K562 (cell line): Measurements from ENCODE around the gene SYNGR3. TPM values are rescaled to one million over a fixed set of nuclear protein-coding genes. Genes with fewer than 3 reads are reported as not detected.

Experiments
- ATAC-seq: fragments of 200-7000 bp; cut with Tn5 transposase; 3 replicates; pipeline ENCODE4 v1.9.1; 2020; ENCODE audit warnings: moderate library complexity
- BruUV-seq: library from RNA; stranded (reverse); fragments of 400-500 nt; replicated peaks from 2 replicates; lab custom pipeline; 2021; lab: Mats Ljungman, UMichigan
- CTCF ChIA-PET: fragments of 300-600 bp; formaldehyde crosslinking; extraction: SDS; loops from one replicate; lab custom pipeline; 2021; ENCODE audit warnings: low intra/inter-chr PET ratio; lab: Yijun Ruan, JAX
- POLR2A ChIA-PET: fragments of 300-600, 350-650 bp; sonication (Branson Sonifier 250); formaldehyde crosslinking; extraction: SDS; loops from one replicate; lab custom pipeline; 2021; ENCODE audit warnings: antibody characterized with exemption, inconsistent platforms; lab: Yijun Ruan, JAX
- DNase-seq, 4 experiments: peaks; one replicate each; pipeline versions ENCODE4 v3.0.0 to v3.0.0-alpha.2; 2011 to 2018; ENCODE audit warnings: low spot score in 3 of 4, mixed read lengths in 3 of 4; ENCODE audit errors: extremely low read depth in 1 of 4
- FAIRE-seq: peaks from 2 replicates; lab custom pipeline; 2011; peaks lifted over from hg19 to GRCh38; lab: Jason Lieb, UNC
- H2AFZ ChIP-seq: 2 replicates; pipeline ENCODE4 v1.6.0; 2011; ENCODE audit warnings: low read depth, low read length, control low read depth, inconsistent platforms
- H3K27ac ChIP-seq: fragments of 200-600 bp; 3 replicates; pipeline ENCODE4 v1.8.0; 2011; ENCODE audit warnings: low read depth, mild to moderate bottlenecking, control low read depth, inconsistent platforms, low read length, moderate library complexity, mixed read lengths; ENCODE audit errors: extremely low read depth
- H3K27me3 ChIP-seq, 2 experiments: fragments of 300-600 bp in 1 of 2; 2 replicates in 1 of 2; 3 replicates in 1 of 2; pipeline versions ENCODE4 v1.6.0 to v1.8.0; 2011; ENCODE audit warnings: inconsistent platforms in 2 of 2, low read length in 2 of 2, mild to moderate bottlenecking in 1 of 2, mixed read lengths in 1 of 2, moderate library complexity in 1 of 2; ENCODE audit not compliant: control insufficient read depth in 2 of 2, insufficient read depth in 2 of 2
- H3K36me3 ChIP-seq: fragments of 300-600 bp; 3 replicates; pipeline ENCODE4 v1.8.0; 2011; ENCODE audit warnings: mild to moderate bottlenecking, low read length, inconsistent platforms; ENCODE audit not compliant: control insufficient read depth, insufficient read depth
- H3K4me1 ChIP-seq, 2 experiments: fragments of 200-600 bp in 1 of 2; replicated peaks in 1 of 2; 2 replicates in 1 of 2; 3 replicates in 1 of 2; pipeline versions ENCODE4 v1.5.1 to v1.8.0; 2011; ENCODE audit warnings: inconsistent platforms in 2 of 2, low read length in 2 of 2, mild to moderate bottlenecking in 1 of 2, mixed read lengths in 1 of 2, moderate library complexity in 1 of 2; ENCODE audit not compliant: control insufficient read depth in 2 of 2, insufficient read depth in 2 of 2
- H3K4me2 ChIP-seq: 2 replicates; pipeline ENCODE4 v1.6.1; 2011; ENCODE audit warnings: low read length, control low read depth, inconsistent platforms, mixed read lengths; ENCODE audit not compliant: insufficient read depth
- H3K4me3 ChIP-seq: fragments of 200-600 bp; sonication (generic), shearing (Covaris generic); 2 replicates; pipeline ENCODE4 v1.5.1; 2016; ENCODE audit warnings: control low read depth, inconsistent platforms
- H3K79me2 ChIP-seq: fragments of 200-600 bp; 3 replicates; pipeline ENCODE4 v1.8.0; 2011; ENCODE audit warnings: low read length, inconsistent platforms; ENCODE audit not compliant: control insufficient read depth, insufficient read depth
- H3K9ac ChIP-seq, 2 experiments: 2 replicates each; pipeline versions ENCODE4 v1.6.0 to v1.6.1; 2011; ENCODE audit warnings: low read depth in 2 of 2, low read length in 2 of 2, control low read depth in 1 of 2, inconsistent platforms in 1 of 2, mild to moderate bottlenecking in 1 of 2, mixed read lengths in 1 of 2; ENCODE audit not compliant: insufficient read depth in 1 of 2
- H3K9me1 ChIP-seq: one replicate; pipeline ENCODE4 v1.6.0; 2011; ENCODE audit warnings: inconsistent platforms, mild to moderate bottlenecking, low read length, moderate library complexity; ENCODE audit not compliant: control insufficient read depth, insufficient read depth
- H3K9me3 ChIP-seq: replicated peaks from 2 replicates; pipeline ENCODE4 v1.5.1; 2011; ENCODE audit warnings: low read depth, low read length, inconsistent platforms; ENCODE audit not compliant: control insufficient read depth, insufficient read depth
- H4K20me1 ChIP-seq: replicated peaks from 2 replicates; pipeline ENCODE4 v1.6.1; 2011; ENCODE audit warnings: low read length, inconsistent platforms, mixed read lengths; ENCODE audit not compliant: control insufficient read depth, insufficient read depth
- CREBBP ChIP-seq: IDR thresholded peaks from one replicate; pipeline ENCODE4 v1.6.1; 2012; ENCODE audit warnings: low read depth, mild to moderate bottlenecking, control low read depth, inconsistent platforms, low read length
- HNRNPLL ChIP-seq: fragments of 200-400 bp; formaldehyde crosslinking; IDR thresholded peaks from 2 replicates; pipeline ENCODE4 v1.6.1; 2017; ENCODE audit warnings: low read length, low read depth, mild to moderate bottlenecking; ENCODE audit not compliant: poor library complexity, severe bottlenecking
- LEF1 ChIP-seq: fragments of 450-650 bp; IDR thresholded peaks from 2 replicates; pipeline ENCODE4 v1.6.1; 2016; ENCODE audit warnings: mild to moderate bottlenecking
- MTA2 ChIP-seq: fragments of 450-650 bp; IDR thresholded peaks from 2 replicates; pipeline ENCODE4 v1.6.1; 2016; ENCODE audit warnings: low read depth
- MTA3 ChIP-seq: fragments of 450-650 bp; formaldehyde crosslinking; IDR thresholded peaks from 2 replicates; pipeline ENCODE4 v1.6.1; 2017; ENCODE audit warnings: mild to moderate bottlenecking, borderline replicate concordance
- NCOR1 ChIP-seq: fragments of 450-650 bp; IDR thresholded peaks from 2 replicates; pipeline ENCODE4 v1.6.1; 2016; ENCODE audit warnings: mild to moderate bottlenecking, moderate library complexity
- PHF8 ChIP-seq: fragments of 200-600 bp; sonication (generic); IDR thresholded peaks from 2 replicates; pipeline ENCODE4 v1.6.1; 2012; ENCODE audit warnings: mixed run types, mild to moderate bottlenecking, inconsistent platforms, low read length, moderate library complexity, borderline replicate concordance
- TAF1 ChIP-seq: IDR thresholded peaks from 2 replicates; pipeline ENCODE4 v1.6.1; 2011; ENCODE audit warnings: mild to moderate bottlenecking, low read length, moderate library complexity; ENCODE audit not compliant: insufficient read depth, control insufficient read depth, severe bottlenecking; ENCODE audit errors: extremely low read depth
- ZKSCAN3 ChIP-seq: fragments of 250-450 bp; sonication (Bioruptor Pico); IDR thresholded peaks from 2 replicates; pipeline ENCODE4 v1.4.0; 2020
- ZNF165 ChIP-seq: fragments of 250-450 bp; sonication (Bioruptor Pico); IDR thresholded peaks from 2 replicates; pipeline ENCODE4 v1.4.0; 2020; ENCODE audit warnings: borderline replicate concordance
- WGBS: fragments of 100-300 bp; shearing (Covaris generic); methylation state at CpG from one replicate; pipeline ENCODE4 v1.1.6; 2016; ENCODE audit warnings: low coverage, mixed read lengths; ENCODE audit not compliant: insufficient coverage; ENCODE audit errors: missing lambda C conversion rate; 5-methylcytosine and 5-hydroxymethylcytosine counted together
- in situ Hi-C: fragments of 300-500 bp; cut with MboI; formaldehyde crosslinking; loops from 4 replicates; pipeline ENCODE4 v1.15.0; 2018; ENCODE audit warnings: inconsistent platforms, mixed read lengths
- intact Hi-C: fragments of 100-400 bp; cut with micrococcal nuclease; formaldehyde crosslinking; loops from 2 replicates; pipeline ENCODE4 v1.14.2; 2022
- polyA plus RNA-seq, 8 experiments: library from polyadenylated mRNA; depleted of rRNA in 4 of 8; stranded (reverse) in 5 of 8; unstranded in 3 of 8; fragments of >200 nt; fragmentation: Nextera tagmentation in 2 of 8; fragmentation: Illumina TruSeq in 1 of 8; extraction: Ambion mirVana in 2 of 8; extraction: Trizol in 1 of 8; gene quantifications; 2 replicates each; pipeline versions ENCODE4 v1.2.1 to v1.2.3, GENCODE V29; 2011 to 2014; ENCODE audit warnings: inconsistent platforms in 1 of 8, missing spikeins in 1 of 8
- total RNA-seq, 7 experiments: library from RNA; depleted of rRNA in 6 of 7; stranded (reverse); fragments of >200 nt in 6 of 7; fragmentation: Illumina TruSeq in 2 of 7; extraction: Trizol in 2 of 7; gene quantifications; 2 replicates each; pipeline versions ENCODE4 v1.2.1 to v1.2.3, GENCODE V29; 2011 to 2021; ENCODE audit warnings: low replicate concordance in 1 of 7
- TF ChIP-seq, protein P1 (sequence below): sonication (generic); formaldehyde crosslinking; IDR thresholded peaks from 2 replicates; pipeline ENCODE4 v1.8.0; 2023; ENCODE audit warnings: missing genetic modification reagents, mild to moderate bottlenecking, borderline replicate concordance

SYNGR3 gene
- total and polyA plus RNA-seq, 9 of the 15 experiments (the other 6 are each of a cell fraction or from before 2014, with no cell fraction given), result 3.7 to 69.2 (median 36.3) TPM

DNA sequence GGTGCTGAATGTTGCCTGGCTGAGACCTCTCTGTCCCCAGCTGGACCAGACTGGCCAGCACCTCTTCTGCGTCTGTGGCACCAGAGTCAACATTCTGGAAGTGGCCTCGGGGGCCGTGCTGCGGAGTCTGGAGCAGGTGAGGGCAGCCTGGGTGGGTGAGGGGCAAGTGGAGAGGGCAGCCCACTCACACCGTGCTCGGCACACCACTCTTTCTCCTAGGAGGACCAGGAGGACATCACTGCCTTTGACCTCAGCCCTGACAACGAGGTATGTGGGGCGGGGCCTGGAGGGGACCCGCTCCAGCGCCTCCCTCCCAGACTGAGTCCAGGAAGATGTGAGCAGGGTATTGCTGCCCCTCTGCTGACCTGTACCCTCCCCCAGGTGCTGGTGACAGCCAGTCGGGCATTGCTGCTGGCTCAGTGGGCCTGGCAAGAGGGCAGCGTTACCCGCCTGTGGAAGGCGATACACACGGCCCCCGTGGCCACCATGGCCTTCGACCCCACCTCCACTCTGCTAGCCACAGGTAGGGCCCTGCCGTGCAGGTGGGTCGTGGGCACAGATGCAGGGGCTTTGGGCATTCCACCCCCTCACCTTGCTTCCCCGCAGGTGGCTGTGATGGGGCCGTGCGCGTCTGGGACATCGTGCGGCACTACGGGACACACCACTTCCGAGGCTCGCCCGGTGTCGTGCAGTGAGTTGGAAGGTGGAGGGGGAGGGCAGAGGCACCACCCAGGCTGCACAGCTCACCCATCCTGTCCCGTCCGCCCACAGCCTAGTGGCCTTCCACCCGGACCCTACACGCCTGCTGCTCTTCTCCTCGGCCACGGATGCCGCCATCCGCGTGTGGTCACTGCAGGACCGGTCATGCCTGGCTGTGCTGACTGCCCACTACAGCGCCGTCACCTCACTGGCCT, 15.4 kb upstream of the SYNGR3 start:
- Histone ChIP-seq H3K4me2 (no peak overlapping the region), H3K27ac (no peak overlapping the region), H2AFZ (no peak overlapping the region), H3K79me2 (peaks cover 38% of the 10 kb centered on the region), H3K4me3 (no peak overlapping the region), H3K4me1 (peaks cover 7 to 80% of the 10 kb centered on the region in 2 experiments; a peak in 4 of 5 replicates), H3K9ac (peak overlapping the region in 1 of 2 experiments; percentile 56; a peak in 2 of 4 replicates), H3K27me3 (no peaks in the 10 kb centered on the region), H3K9me3 (no peaks in the 10 kb centered on the region), H4K20me1 (no peaks in the 10 kb centered on the region), H3K36me3 (peaks cover 59% of the 10 kb centered on the region; the same call in 2 of the 3 replicates), H3K9me1 (no peaks in the 10 kb centered on the region)
- 96% methylated on average over 37 of the region's 42 CpGs for WGBS
- no peak for ATAC-seq
- ChIA-PET CTCF (no interaction called here), POLR2A (interaction anchor here (0.6 to 1.8 kb wide), 5 partner anchors 8 to 113 kb away, joined by 3 to 10 read pairs (median 3); partner anchors contain the start of gene RPS2)
- no TSS peak for BruUV-seq
- no peak for DNase-seq
- in situ Hi-C loops, result no loop called here
- no peak for FAIRE-seq
- intact Hi-C loops, result no loop called here
- TF ChIP-seq ZKSCAN3 (no peak), LEF1 (no peak), TAF1 (no peak), MTA2 (no peak), MTA3 (no peak), HNRNPLL (no peak), NCOR1 (no peak), PHF8 (no peak), ZNF165 (CRISPR knock-in tag) (no peak), CREBBP (no peak)
- TF ChIP-seq, protein P1, sequence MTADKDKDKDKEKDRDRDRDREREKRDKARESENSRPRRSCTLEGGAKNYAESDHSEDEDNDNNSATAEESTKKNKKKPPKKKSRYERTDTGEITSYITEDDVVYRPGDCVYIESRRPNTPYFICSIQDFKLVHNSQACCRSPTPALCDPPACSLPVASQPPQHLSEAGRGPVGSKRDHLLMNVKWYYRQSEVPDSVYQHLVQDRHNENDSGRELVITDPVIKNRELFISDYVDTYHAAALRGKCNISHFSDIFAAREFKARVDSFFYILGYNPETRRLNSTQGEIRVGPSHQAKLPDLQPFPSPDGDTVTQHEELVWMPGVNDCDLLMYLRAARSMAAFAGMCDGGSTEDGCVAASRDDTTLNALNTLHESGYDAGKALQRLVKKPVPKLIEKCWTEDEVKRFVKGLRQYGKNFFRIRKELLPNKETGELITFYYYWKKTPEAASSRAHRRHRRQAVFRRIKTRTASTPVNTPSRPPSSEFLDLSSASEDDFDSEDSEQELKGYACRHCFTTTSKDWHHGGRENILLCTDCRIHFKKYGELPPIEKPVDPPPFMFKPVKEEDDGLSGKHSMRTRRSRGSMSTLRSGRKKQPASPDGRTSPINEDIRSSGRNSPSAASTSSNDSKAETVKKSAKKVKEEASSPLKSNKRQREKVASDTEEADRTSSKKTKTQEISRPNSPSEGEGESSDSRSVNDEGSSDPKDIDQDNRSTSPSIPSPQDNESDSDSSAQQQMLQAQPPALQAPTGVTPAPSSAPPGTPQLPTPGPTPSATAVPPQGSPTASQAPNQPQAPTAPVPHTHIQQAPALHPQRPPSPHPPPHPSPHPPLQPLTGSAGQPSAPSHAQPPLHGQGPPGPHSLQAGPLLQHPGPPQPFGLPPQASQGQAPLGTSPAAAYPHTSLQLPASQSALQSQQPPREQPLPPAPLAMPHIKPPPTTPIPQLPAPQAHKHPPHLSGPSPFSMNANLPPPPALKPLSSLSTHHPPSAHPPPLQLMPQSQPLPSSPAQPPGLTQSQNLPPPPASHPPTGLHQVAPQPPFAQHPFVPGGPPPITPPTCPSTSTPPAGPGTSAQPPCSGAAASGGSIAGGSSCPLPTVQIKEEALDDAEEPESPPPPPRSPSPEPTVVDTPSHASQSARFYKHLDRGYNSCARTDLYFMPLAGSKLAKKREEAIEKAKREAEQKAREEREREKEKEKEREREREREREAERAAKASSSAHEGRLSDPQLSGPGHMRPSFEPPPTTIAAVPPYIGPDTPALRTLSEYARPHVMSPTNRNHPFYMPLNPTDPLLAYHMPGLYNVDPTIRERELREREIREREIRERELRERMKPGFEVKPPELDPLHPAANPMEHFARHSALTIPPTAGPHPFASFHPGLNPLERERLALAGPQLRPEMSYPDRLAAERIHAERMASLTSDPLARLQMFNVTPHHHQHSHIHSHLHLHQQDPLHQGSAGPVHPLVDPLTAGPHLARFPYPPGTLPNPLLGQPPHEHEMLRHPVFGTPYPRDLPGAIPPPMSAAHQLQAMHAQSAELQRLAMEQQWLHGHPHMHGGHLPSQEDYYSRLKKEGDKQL, result no peak
